Suprapubic skin (tissue), 3 donors: Measurements from ENCODE around the gene IYD.

Experiments used
- POLR2AphosphoS5 ChIP-seq, 3 donors: sonication (generic); formaldehyde crosslinking; IDR thresholded peaks; one replicate each; pipeline ENCODE4 v1.6.1; 2017; ENCODE audit warnings: antibody characterized with exemption in 3 of 3
- TF ChIP-seq, protein P1 (sequence below), 2 donors: fragments of 200-600 bp in 1 of 2; fragments of 450-650 bp in 1 of 2; sonication (generic) in 1 of 2; IDR thresholded peaks; one replicate each; pipeline ENCODE4 v1.5.1; 2016 to 2019; ENCODE audit warnings: antibody characterized with exemption in 2 of 2, mild to moderate bottlenecking in 1 of 2, moderate library complexity in 1 of 2

DNA sequence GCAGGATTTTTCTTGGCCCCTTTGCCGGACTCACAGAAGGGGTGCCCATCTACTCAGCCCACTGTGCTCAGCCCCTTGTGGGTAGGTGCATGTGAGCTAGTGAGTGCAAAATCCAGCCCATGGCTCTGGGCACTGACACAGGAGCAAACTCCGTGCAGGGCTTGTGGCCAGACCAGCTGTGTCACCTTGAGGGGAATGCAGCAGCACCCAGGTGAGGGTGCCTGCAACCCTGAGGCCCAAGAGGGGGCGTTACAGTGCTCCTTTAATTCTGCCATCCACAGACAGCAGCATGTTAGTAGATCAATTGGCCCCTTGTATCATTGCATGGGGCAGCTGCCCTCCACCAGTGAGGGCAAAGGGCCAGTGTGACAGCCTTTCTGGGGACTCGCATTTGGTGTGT lies 12.9 kb upstream of the IYD start:
- no peak for TF ChIP-seq POLR2AphosphoS5 (IDR thresholded peaks at IDR 0.05)
- TF ChIP-seq, protein P1, sequence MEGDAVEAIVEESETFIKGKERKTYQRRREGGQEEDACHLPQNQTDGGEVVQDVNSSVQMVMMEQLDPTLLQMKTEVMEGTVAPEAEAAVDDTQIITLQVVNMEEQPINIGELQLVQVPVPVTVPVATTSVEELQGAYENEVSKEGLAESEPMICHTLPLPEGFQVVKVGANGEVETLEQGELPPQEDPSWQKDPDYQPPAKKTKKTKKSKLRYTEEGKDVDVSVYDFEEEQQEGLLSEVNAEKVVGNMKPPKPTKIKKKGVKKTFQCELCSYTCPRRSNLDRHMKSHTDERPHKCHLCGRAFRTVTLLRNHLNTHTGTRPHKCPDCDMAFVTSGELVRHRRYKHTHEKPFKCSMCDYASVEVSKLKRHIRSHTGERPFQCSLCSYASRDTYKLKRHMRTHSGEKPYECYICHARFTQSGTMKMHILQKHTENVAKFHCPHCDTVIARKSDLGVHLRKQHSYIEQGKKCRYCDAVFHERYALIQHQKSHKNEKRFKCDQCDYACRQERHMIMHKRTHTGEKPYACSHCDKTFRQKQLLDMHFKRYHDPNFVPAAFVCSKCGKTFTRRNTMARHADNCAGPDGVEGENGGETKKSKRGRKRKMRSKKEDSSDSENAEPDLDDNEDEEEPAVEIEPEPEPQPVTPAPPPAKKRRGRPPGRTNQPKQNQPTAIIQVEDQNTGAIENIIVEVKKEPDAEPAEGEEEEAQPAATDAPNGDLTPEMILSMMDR (IDR thresholded peaks at IDR 0.05) = no peak
